A673 (cell line): ENCODE data around the gene EXOC6. TPM values are rescaled to one million over a fixed set of nuclear protein-coding genes. Genes with fewer than 3 reads are reported as not detected.

Experiments
- BruUV-seq: library from RNA; stranded (reverse); fragments of 400-500 nt; replicated peaks from 2 replicates; lab custom pipeline; 2021; lab: Mats Ljungman, UMichigan
- CTCF ChIA-PET: fragments of 300-600 bp; sonication (Branson Sonifier 250); formaldehyde crosslinking; loops from one replicate; lab custom pipeline; 2022; ENCODE audit warnings: antibody characterized with exemption; lab: Charles Lee
- POLR2A ChIA-PET: fragments of 300-600 bp; sonication (Branson Sonifier 250); formaldehyde crosslinking; loops from one replicate; lab custom pipeline; 2022; ENCODE audit warnings: antibody characterized with exemption; ENCODE audit not compliant: low non-redundant PET; lab: Charles Lee
- DNase-seq: peaks from one replicate; pipeline ENCODE4 v3.0.0-alpha.2; 2015; ENCODE audit warnings: low spot score
- H3K27ac ChIP-seq: fragments of 200-600 bp; sonication (generic); 2 replicates; pipeline ENCODE4 v1.5.1; 2016; ENCODE audit warnings: mixed run types, low read depth, mild to moderate bottlenecking, mixed read lengths, antibody characterized with exemption, low read length; ENCODE audit not compliant: poor library complexity, severe bottlenecking
- H3K27me3 ChIP-seq: fragments of 200-600 bp; sonication (generic); replicated peaks from 2 replicates; pipeline ENCODE4 v1.6.1; 2017; ENCODE audit warnings: mixed run types, low read depth, mild to moderate bottlenecking, mixed read lengths, antibody characterized with exemption, low read length; ENCODE audit not compliant: insufficient read depth, poor library complexity
- H3K36me3 ChIP-seq: fragments of 200-600 bp; sonication (generic); 2 replicates; pipeline ENCODE4 v1.6.1; 2016; ENCODE audit warnings: mixed run types, mild to moderate bottlenecking, mixed read lengths, antibody characterized with exemption, low read length; ENCODE audit not compliant: insufficient read depth, poor library complexity, severe bottlenecking
- H3K4me1 ChIP-seq: fragments of 200-600 bp; sonication (generic); 2 replicates; pipeline ENCODE4 v1.6.1; 2017; ENCODE audit warnings: mixed run types, mild to moderate bottlenecking, mixed read lengths, antibody characterized with exemption, low read length; ENCODE audit not compliant: insufficient read depth, poor library complexity, severe bottlenecking
- H3K4me3 ChIP-seq: fragments of 200-600 bp; sonication (generic); 2 replicates; pipeline ENCODE4 v1.5.1; 2016; ENCODE audit warnings: low read depth, mixed run types, mild to moderate bottlenecking, mixed read lengths, low read length; ENCODE audit not compliant: poor library complexity, severe bottlenecking
- H3K9me3 ChIP-seq: fragments of 200-600 bp; sonication (generic); 2 replicates; pipeline ENCODE4 v1.6.1; 2016; ENCODE audit warnings: mixed run types, low read depth, mild to moderate bottlenecking, mixed read lengths, antibody characterized with exemption, low read length; ENCODE audit not compliant: poor library complexity, severe bottlenecking
- CTCF ChIP-seq: fragments of 300-800, 200-600 bp; sonication (generic); conservative IDR thresholded peaks from 2 replicates; pipeline ENCODE4 v1.5.1; 2017; ENCODE audit warnings: low read depth, mild to moderate bottlenecking, antibody characterized with exemption, low read length, moderate library complexity, mixed read lengths
- EZH2 ChIP-seq: fragments of 200-600 bp; sonication (generic); IDR thresholded peaks from 2 replicates; pipeline ENCODE4 v1.6.1; 2017; ENCODE audit warnings: borderline replicate concordance, low read depth, mild to moderate bottlenecking, mixed read lengths, antibody characterized with exemption, low read length; ENCODE audit not compliant: poor library complexity, severe bottlenecking
- intact Hi-C: fragments of 100-400 bp; cut with micrococcal nuclease; formaldehyde crosslinking; loops from one replicate; pipeline ENCODE4 v1.10.0; 2022; ENCODE audit not compliant: unreplicated experiment
- total RNA-seq: library from RNA; stranded (reverse); gene quantifications from 2 replicates; pipeline ENCODE4 v1.2.3, GENCODE V29; 2021

Gene EXOC6
- total RNA-seq, 1 experiment from 2014 or later = 35.0 TPM

GRCh38 chr10:92957223-92958010 is 109.1 kb downstream of the EXOC6 start:
- no peaks in the 10 kb centered on the region for H3K9me3 ChIP-seq
- H3K4me1 ChIP-seq = no peaks in the 10 kb centered on the region
- POLR2A ChIA-PET = interaction anchor here (0.5 kb wide), 1 partner anchor 155 kb away, joined by 3 read pairs; no protein-coding TSS in a partner anchor
- no peak for DNase-seq
- no peak overlapping the region for H3K4me3 ChIP-seq
- no peaks in the 10 kb centered on the region for H3K36me3 ChIP-seq
- intact Hi-C loops = no loop called here
- TF ChIP-seq CTCF (no peak), EZH2 (no peak)
- H3K27ac ChIP-seq = no peak overlapping the region
- no TSS peak for BruUV-seq
- no peaks in the 10 kb centered on the region for H3K27me3 ChIP-seq
- CTCF ChIA-PET = no interaction called here

- no peak for DNase-seq
- intact Hi-C loops = loop anchor here (5.0 kb wide), 1 partner anchor 106 kb away; no protein-coding TSS in a partner anchor
- no peaks in the 10 kb centered on the region for H3K9me3 ChIP-seq
- POLR2A ChIA-PET = no interaction called here
- no peak for TF ChIP-seq CTCF
- no peak for TF ChIP-seq EZH2
- H3K4me3 ChIP-seq = no peak overlapping the region
- no peaks in the 10 kb centered on the region for H3K36me3 ChIP-seq
- BruUV-seq = no TSS peak
- CTCF ChIA-PET = no interaction called here
- no peaks in the 10 kb centered on the region for H3K27me3 ChIP-seq
- no peaks in the 10 kb centered on the region for H3K4me1 ChIP-seq
- no peak overlapping the region for H3K27ac ChIP-seq
Observed at GRCh38 chr10:92961638-92962037, 113.3 kb downstream of the EXOC6 start.

GRCh38 chr10:92965314-92965713 is 117.0 kb downstream of the EXOC6 start:
- H3K27me3 ChIP-seq = no peaks in the 10 kb centered on the region
- CTCF ChIA-PET = interaction anchor here (0.6 to 0.7 kb wide), 2 partner anchors 42 to 387 kb away, joined by 3 read pairs; no protein-coding TSS in a partner anchor
- BruUV-seq = no TSS peak
- intact Hi-C loops = no loop called here
- no peaks in the 10 kb centered on the region for H3K36me3 ChIP-seq
- H3K4me1 ChIP-seq = no peaks in the 10 kb centered on the region
- peak; percentile 72 for DNase-seq
- TF ChIP-seq CTCF (peak; percentile 71), EZH2 (no peak)
- POLR2A ChIA-PET = no interaction called here
- H3K4me3 ChIP-seq = no peak overlapping the region
- no peak overlapping the region for H3K27ac ChIP-seq
- H3K9me3 ChIP-seq = no peaks in the 10 kb centered on the region
